Thoracic aorta (tissue), 2 donors: Measurements from ENCODE around the gene BORCS5. TPM values are rescaled to one million over a fixed set of nuclear protein-coding genes. Genes with fewer than 3 reads are reported as not detected.

ENCODE experiments used
- ATAC-seq: fragments of 150-250 bp; one replicate; pipeline ENCODE4 v1.8.0; 2017; ENCODE audit warnings: low read depth; ENCODE audit not compliant: insufficient number of reproducible peaks, low FRiP score
- DNase-seq: peaks from one replicate; pipeline ENCODE4 v3.0.0-alpha.2; 2020; ENCODE audit warnings: low spot score
- H3K27ac ChIP-seq, 2 donors: fragments of 200-600 bp; sonication (generic); 1 replicate in 1 of 2; 2 replicates in 1 of 2; pipeline ENCODE4 v1.5.1; 2016; ENCODE audit warnings: mild to moderate bottlenecking in 2 of 2, moderate library complexity in 2 of 2
- H3K27me3 ChIP-seq: fragments of 200-600 bp; sonication (generic); replicated peaks from 2 replicates; pipeline ENCODE4 v1.6.0; 2016; ENCODE audit warnings: mild to moderate bottlenecking; ENCODE audit not compliant: insufficient read depth
- H3K36me3 ChIP-seq: fragments of 200-600 bp; sonication (generic); one replicate; pipeline ENCODE4 v1.5.1; 2016
- H3K4me1 ChIP-seq, 2 donors: fragments of 200-600 bp; sonication (generic); 1 replicate in 1 of 2; 2 replicates in 1 of 2; pipeline versions ENCODE4 v1.5.1 to v1.6.0; 2016; ENCODE audit warnings: low read depth in 2 of 2, mild to moderate bottlenecking in 1 of 2; ENCODE audit not compliant: control insufficient read depth in 1 of 2
- H3K4me3 ChIP-seq: fragments of 200-600 bp; sonication (generic); 2 replicates; pipeline ENCODE4 v1.5.1; 2016; ENCODE audit warnings: mild to moderate bottlenecking
- H3K9me3 ChIP-seq: fragments of 200-600 bp; sonication (generic); 2 replicates; pipeline ENCODE4 v1.5.1; 2016
- total RNA-seq, 2 donors: library from RNA; depleted of rRNA; stranded (reverse); fragments of >200 nt; gene quantifications; one replicate each; pipeline versions ENCODE4 v1.1.0 to v1.2.3, GENCODE V29; 2016
- TF ChIP-seq, protein P1 (sequence below): fragments of 200-600 bp; sonication (generic); IDR thresholded peaks from one replicate; pipeline ENCODE4 v1.5.1; 2019; ENCODE audit warnings: antibody characterized with exemption

BORCS5 gene
- total RNA-seq, 2 donors from 2014 or later, result 20.6 to 27.1 TPM

DNA sequence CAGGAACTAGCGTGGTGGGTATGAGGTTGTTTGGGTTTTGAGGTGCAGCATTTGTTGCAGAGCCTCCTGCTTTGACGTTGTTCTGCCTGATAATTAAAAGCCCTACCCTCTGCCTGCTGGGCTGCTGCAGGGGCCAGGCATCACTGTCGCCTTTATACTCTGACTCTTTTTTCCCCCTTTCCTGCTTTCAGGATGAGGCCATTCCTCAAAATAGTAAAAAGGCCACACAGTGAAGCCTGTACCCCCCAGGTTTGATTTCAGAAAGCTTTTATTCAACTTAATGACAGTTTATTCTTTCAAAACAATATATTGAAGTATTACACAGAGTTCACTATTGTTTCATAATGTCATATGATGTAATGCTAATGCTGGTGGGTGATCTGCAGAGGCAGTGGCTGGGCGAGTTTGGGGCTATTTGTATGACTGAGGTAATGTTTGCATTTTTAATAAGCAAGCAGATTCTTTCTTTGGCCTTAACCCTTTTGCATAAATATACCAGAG, 9.1 kb downstream of the BORCS5 start:
- Histone ChIP-seq H3K36me3 (no peaks in the 10 kb centered on the region), H3K4me3 (no peak overlapping the region), H3K4me1 (peaks cover 27 to 35% of the 10 kb centered on the region in 2 donors), H3K27ac (peak overlapping the region; percentile 32 to 63), H3K9me3 (no peaks in the 10 kb centered on the region), H3K27me3 (no peaks in the 10 kb centered on the region)
- TF ChIP-seq, protein P1, sequence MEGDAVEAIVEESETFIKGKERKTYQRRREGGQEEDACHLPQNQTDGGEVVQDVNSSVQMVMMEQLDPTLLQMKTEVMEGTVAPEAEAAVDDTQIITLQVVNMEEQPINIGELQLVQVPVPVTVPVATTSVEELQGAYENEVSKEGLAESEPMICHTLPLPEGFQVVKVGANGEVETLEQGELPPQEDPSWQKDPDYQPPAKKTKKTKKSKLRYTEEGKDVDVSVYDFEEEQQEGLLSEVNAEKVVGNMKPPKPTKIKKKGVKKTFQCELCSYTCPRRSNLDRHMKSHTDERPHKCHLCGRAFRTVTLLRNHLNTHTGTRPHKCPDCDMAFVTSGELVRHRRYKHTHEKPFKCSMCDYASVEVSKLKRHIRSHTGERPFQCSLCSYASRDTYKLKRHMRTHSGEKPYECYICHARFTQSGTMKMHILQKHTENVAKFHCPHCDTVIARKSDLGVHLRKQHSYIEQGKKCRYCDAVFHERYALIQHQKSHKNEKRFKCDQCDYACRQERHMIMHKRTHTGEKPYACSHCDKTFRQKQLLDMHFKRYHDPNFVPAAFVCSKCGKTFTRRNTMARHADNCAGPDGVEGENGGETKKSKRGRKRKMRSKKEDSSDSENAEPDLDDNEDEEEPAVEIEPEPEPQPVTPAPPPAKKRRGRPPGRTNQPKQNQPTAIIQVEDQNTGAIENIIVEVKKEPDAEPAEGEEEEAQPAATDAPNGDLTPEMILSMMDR, result no peak
- DNase-seq, result no peak
- ATAC-seq, result no peak

GRCh38 chr12:12366701-12367481, 10.0 kb downstream of the BORCS5 start:
- H3K27me3 ChIP-seq, result no peaks in the 10 kb centered on the region
- no peak overlapping the region for H3K4me3 ChIP-seq
- DNase-seq (no peak), ATAC-seq (no peak)
- H3K9me3 ChIP-seq, result no peaks in the 10 kb centered on the region
- H3K27ac ChIP-seq, result peak overlapping the region; percentile 32 to 63
- TF ChIP-seq, protein P1, result no peak
- no peaks in the 10 kb centered on the region for H3K36me3 ChIP-seq
- peaks cover 27 to 36% of the 10 kb centered on the region in 2 donors for H3K4me1 ChIP-seq

- Histone ChIP-seq H3K27me3 (no peaks in the 10 kb centered on the region), H3K36me3 (no peaks in the 10 kb centered on the region), H3K27ac (peak overlapping the region in 1 of 2 donors; percentile 63), H3K9me3 (no peaks in the 10 kb centered on the region), H3K4me1 (peaks cover 27 to 36% of the 10 kb centered on the region in 2 donors), H3K4me3 (no peak overlapping the region)
- no peak for ATAC-seq
- DNase-seq, result no peak
- TF ChIP-seq, protein P1, result no peak
These were observed 10.7 kb downstream of the BORCS5 start for GRCh38 chr12:12367482-12367998.

GRCh38 chr12:12372946-12373722, 16.3 kb downstream of the BORCS5 start:
- TF ChIP-seq, protein P1, result no peak
- Histone ChIP-seq H3K4me3 (no peak overlapping the region), H3K4me1 (peaks cover 7 to 13% of the 10 kb centered on the region in 2 donors), H3K36me3 (no peaks in the 10 kb centered on the region), H3K9me3 (no peaks in the 10 kb centered on the region), H3K27me3 (no peaks in the 10 kb centered on the region), H3K27ac (no peak overlapping the region)
- no peak for ATAC-seq
- DNase-seq, result no peak
